ENCODE data around the gene TRAF3IP1. TPM values are rescaled to one million over a fixed set of nuclear protein-coding genes. Genes with fewer than 3 reads are reported as not detected.

TRAF3IP1 gene
- polyA plus RNA-seq, 1 donor from 2014 or later = 12.5 TPM

DNA sequence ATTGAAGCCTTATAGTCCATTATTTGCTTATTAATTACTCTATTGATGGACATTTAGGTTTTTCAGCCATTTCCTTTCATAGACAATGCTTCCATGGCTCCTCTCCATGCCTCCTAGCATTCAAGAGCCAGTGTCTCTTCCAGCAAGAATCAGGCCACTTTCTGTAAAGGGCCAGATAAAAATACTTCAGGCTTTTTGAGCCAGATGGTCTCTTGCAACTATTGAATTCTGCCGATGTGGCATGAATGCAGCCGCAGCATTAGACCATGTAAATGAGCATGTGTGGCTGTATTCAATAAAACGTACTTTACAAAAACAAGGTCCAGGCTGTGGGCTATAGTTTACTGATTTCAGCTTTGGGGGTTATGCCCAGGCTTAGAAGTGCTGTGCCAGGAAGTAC lies 38.5 kb downstream of the TRAF3IP1 start:
- H3K36me3 ChIP-seq (ENCODE audit: insufficient read depth, low read length) = peaks cover 12% of the 10 kb centered on the region
- TF ChIP-seq POLR2AphosphoS5 (IDR thresholded peaks at IDR 0.05) (no peak), RAD21 (conservative IDR thresholded peaks at IDR 0.05) (no peak), SMC3 (conservative IDR thresholded peaks at IDR 0.05; ENCODE audit: poor library complexity) (no peak), TAF1 (IDR thresholded peaks at IDR 0.05; ENCODE audit: low read depth) (no peak), MXI1 (conservative IDR thresholded peaks at IDR 0.05; ENCODE audit: poor library complexity, severe bottlenecking) (no peak), EP300 (conservative IDR thresholded peaks at IDR 0.05; ENCODE audit: poor library complexity, severe bottlenecking) (no peak), EZH2 (IDR thresholded peaks at IDR 0.05; ENCODE audit: borderline replicate concordance, insufficient read depth, low read length, poor library complexity, severe bottlenecking) (no peak)
- TF ChIP-seq, protein P1, sequence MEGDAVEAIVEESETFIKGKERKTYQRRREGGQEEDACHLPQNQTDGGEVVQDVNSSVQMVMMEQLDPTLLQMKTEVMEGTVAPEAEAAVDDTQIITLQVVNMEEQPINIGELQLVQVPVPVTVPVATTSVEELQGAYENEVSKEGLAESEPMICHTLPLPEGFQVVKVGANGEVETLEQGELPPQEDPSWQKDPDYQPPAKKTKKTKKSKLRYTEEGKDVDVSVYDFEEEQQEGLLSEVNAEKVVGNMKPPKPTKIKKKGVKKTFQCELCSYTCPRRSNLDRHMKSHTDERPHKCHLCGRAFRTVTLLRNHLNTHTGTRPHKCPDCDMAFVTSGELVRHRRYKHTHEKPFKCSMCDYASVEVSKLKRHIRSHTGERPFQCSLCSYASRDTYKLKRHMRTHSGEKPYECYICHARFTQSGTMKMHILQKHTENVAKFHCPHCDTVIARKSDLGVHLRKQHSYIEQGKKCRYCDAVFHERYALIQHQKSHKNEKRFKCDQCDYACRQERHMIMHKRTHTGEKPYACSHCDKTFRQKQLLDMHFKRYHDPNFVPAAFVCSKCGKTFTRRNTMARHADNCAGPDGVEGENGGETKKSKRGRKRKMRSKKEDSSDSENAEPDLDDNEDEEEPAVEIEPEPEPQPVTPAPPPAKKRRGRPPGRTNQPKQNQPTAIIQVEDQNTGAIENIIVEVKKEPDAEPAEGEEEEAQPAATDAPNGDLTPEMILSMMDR (IDR thresholded peaks at IDR 0.05; ENCODE audit: poor library complexity, severe bottlenecking) = no peak
- TF ChIP-seq, protein P2, sequence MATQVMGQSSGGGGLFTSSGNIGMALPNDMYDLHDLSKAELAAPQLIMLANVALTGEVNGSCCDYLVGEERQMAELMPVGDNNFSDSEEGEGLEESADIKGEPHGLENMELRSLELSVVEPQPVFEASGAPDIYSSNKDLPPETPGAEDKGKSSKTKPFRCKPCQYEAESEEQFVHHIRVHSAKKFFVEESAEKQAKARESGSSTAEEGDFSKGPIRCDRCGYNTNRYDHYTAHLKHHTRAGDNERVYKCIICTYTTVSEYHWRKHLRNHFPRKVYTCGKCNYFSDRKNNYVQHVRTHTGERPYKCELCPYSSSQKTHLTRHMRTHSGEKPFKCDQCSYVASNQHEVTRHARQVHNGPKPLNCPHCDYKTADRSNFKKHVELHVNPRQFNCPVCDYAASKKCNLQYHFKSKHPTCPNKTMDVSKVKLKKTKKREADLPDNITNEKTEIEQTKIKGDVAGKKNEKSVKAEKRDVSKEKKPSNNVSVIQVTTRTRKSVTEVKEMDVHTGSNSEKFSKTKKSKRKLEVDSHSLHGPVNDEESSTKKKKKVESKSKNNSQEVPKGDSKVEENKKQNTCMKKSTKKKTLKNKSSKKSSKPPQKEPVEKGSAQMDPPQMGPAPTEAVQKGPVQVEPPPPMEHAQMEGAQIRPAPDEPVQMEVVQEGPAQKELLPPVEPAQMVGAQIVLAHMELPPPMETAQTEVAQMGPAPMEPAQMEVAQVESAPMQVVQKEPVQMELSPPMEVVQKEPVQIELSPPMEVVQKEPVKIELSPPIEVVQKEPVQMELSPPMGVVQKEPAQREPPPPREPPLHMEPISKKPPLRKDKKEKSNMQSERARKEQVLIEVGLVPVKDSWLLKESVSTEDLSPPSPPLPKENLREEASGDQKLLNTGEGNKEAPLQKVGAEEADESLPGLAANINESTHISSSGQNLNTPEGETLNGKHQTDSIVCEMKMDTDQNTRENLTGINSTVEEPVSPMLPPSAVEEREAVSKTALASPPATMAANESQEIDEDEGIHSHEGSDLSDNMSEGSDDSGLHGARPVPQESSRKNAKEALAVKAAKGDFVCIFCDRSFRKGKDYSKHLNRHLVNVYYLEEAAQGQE (IDR thresholded peaks at IDR 0.05; ENCODE audit: borderline replicate concordance) = no peak
- H3K4me3 ChIP-seq (ENCODE audit: low read length) = no peak overlapping the region
- no peaks in the 10 kb centered on the region for H3K9me2 ChIP-seq (ENCODE audit: insufficient read depth, low read length)
- no peak overlapping the region for H3K27ac ChIP-seq (ENCODE audit: low read length)
- no peaks in the 10 kb centered on the region for H3K27me3 ChIP-seq (ENCODE audit: insufficient read depth, low read depth, low read length)
- no peak overlapping the region for H3K9ac ChIP-seq (ENCODE audit: low read length)
- no peaks in the 10 kb centered on the region for H3K79me2 ChIP-seq (replicated peaks; ENCODE audit: insufficient read depth, low read length)
- no peaks in the 10 kb centered on the region for H3K9me3 ChIP-seq (ENCODE audit: low read length)
- H3K4me2 ChIP-seq (ENCODE audit: low read length) = no peak overlapping the region
- H2AFZ ChIP-seq (ENCODE audit: low read depth, low read length) = no peak overlapping the region
- no peaks in the 10 kb centered on the region for H3F3A ChIP-seq (ENCODE audit: insufficient read depth, low read length, poor library complexity, severe bottlenecking)
- H4K20me1 ChIP-seq (ENCODE audit: insufficient read depth) = no peaks in the 10 kb centered on the region

DNA sequence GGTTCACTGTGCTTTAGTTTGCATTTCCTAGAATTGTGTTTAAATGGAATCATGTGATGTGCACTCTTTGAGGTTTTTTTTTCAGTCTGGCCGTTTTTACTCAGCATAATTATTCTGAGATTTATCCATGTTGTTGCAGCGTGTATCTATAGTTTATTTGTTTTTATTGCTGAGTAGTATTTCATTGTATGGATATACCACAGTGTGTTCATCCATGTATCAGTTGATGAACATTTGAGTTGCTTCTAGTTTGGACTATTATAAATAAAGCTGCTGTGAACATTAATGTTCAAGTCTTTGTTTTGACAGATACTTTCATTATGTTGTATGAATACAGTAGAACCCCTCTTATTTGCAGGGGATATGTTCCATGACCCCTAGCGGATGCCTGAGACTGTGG lies 39.1 kb downstream of the TRAF3IP1 start:
- H4K20me1 ChIP-seq (ENCODE audit: insufficient read depth) = no peaks in the 10 kb centered on the region
- no peaks in the 10 kb centered on the region for H3F3A ChIP-seq (ENCODE audit: insufficient read depth, low read length, poor library complexity, severe bottlenecking)
- no peaks in the 10 kb centered on the region for H3K27me3 ChIP-seq (ENCODE audit: insufficient read depth, low read depth, low read length)
- no peak overlapping the region for H3K4me3 ChIP-seq (ENCODE audit: low read length)
- H3K4me2 ChIP-seq (ENCODE audit: low read length) = no peak overlapping the region
- no peaks in the 10 kb centered on the region for H3K79me2 ChIP-seq (replicated peaks; ENCODE audit: insufficient read depth, low read length)
- TF ChIP-seq SMC3 (conservative IDR thresholded peaks at IDR 0.05; ENCODE audit: poor library complexity) (no peak), RAD21 (conservative IDR thresholded peaks at IDR 0.05) (no peak), POLR2AphosphoS5 (IDR thresholded peaks at IDR 0.05) (no peak), EZH2 (IDR thresholded peaks at IDR 0.05; ENCODE audit: borderline replicate concordance, insufficient read depth, low read length, poor library complexity, severe bottlenecking) (no peak), EP300 (conservative IDR thresholded peaks at IDR 0.05; ENCODE audit: poor library complexity, severe bottlenecking) (no peak), MXI1 (conservative IDR thresholded peaks at IDR 0.05; ENCODE audit: poor library complexity, severe bottlenecking) (no peak), TAF1 (IDR thresholded peaks at IDR 0.05; ENCODE audit: low read depth) (no peak)
- TF ChIP-seq, protein P2 (IDR thresholded peaks at IDR 0.05; ENCODE audit: borderline replicate concordance) = no peak
- TF ChIP-seq, protein P1 (IDR thresholded peaks at IDR 0.05; ENCODE audit: poor library complexity, severe bottlenecking) = no peak
- H2AFZ ChIP-seq (ENCODE audit: low read depth, low read length) = no peak overlapping the region
- no peaks in the 10 kb centered on the region for H3K9me2 ChIP-seq (ENCODE audit: insufficient read depth, low read length)
- H3K27ac ChIP-seq (ENCODE audit: low read length) = no peak overlapping the region
- no peak overlapping the region for H3K9ac ChIP-seq (ENCODE audit: low read length)
- H3K36me3 ChIP-seq (ENCODE audit: insufficient read depth, low read length) = peaks cover 12% of the 10 kb centered on the region
- no peaks in the 10 kb centered on the region for H3K9me3 ChIP-seq (ENCODE audit: low read length)

Measured in neural cell (in vitro differentiated cells).